Measurements from ENCODE around the gene ZNF584.
"Not testable (repeated sequence)": the region's sequence is repeated elsewhere in the genome, so short reads cannot be mapped to it uniquely, and the experiment has no call there.

The ZNF584 gene

DNA sequence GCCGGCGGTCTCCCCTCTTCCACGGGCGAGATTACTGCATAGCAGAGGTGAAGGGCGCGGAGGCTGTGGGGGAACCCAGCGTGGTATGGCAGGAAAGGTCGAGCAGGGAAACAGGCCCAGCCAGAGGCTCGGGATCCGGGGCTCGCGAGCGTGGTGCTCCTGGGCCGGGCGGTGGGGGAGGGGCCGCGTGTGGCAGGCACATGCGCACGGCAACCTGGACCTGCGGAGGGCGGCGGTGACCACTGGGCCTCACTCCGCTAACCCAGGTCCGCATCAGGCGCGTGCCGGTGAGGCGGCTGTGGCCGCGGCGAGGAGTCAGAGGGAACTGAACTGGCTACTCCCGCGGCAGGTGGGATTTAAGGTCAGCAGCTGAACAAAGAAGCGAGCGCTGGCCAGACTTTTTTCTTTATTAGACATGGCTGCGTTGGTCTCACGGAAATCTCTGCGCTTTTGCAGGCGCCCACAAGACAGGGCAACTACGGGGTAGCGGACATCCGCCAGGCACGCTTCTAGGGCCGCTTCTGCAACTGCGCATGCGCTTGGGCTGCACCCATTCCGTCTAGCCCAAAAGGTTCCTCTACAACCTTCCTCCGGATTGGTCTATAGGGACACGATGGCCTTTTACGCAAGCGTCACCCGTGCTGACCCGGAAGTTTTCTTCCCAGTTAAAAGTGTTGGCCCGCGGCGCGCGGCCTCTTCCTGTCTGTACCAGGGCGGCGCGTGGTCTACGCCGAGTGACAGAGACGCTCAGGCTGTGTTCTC lies 21.7 kb upstream of the ZNF584 start, which contains the start of gene RPS5:
Gene RPS5, plus strand, starts transcription at position 694 of the 762 bp plus-strand sequence. CDS start 869 bp downstream, outside the sequence.
- peak; percentile 99 for DNase-seq

DNA sequence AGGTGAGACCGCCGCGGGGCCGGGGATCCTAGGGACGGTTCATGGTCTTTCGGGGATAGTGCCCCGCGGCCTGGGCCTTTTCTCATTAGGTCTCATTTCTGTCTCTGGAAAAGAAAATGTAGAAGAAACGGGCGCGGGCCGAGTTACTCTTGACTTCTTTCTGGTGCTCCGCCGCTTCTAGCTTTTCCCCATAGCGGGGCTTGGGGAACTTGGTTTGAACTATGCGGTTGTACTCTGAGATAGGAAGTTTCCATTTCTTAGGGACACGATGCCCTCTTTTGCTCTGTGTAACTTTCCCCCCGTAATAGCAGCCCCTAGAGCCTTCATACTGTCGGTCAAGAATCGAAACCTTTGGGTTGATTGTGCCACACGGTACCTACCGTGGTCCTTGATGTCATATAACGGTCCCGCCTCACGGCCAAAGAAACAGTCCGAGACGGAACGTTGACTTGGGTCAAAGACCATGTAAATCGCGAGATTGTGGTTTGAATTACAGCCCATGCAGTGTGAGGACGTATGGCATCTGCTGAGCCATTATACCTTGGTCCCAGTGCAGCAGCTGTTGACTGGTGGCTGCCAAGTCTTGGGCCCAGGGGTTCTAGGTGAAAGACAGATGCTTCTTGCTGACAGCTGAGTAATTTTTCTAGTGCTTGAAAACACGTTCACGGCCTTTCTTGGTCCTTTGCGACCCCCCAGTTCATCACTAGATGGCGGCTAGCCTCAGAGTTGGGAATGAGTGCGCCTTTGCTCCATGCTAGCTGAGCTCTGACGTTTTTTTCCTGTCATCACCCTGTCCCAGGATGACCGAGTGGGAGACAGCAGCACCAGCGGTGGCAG lies 20.9 kb upstream of the ZNF584 start:
- DNase-seq: no peak

DNA sequence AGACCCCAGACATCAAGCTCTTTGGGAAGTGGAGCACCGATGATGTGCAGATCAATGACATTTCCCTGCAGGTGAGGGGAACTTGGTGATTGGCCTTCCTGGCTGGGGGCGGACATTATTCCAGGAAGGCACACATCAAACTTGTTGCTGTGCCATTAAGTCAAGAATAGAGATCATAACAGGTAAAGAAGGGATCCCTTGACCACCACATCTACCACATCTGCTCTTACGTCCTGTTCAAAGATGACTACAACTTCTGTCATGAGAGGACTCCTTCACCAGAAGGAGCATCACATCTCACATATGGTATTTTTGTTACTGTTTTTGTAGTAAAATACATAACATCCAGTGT lies 20.3 kb upstream of the ZNF584 start:
- no peak for DNase-seq

- no peak for DNase-seq
Observed at GRCh38 chr19:58392945-58393724, 15.3 kb upstream of the ZNF584 start.

GRCh38 chr19:58393725-58394033 lies 14.8 kb upstream of the ZNF584 start:
- DNase-seq: no peak

DNA sequence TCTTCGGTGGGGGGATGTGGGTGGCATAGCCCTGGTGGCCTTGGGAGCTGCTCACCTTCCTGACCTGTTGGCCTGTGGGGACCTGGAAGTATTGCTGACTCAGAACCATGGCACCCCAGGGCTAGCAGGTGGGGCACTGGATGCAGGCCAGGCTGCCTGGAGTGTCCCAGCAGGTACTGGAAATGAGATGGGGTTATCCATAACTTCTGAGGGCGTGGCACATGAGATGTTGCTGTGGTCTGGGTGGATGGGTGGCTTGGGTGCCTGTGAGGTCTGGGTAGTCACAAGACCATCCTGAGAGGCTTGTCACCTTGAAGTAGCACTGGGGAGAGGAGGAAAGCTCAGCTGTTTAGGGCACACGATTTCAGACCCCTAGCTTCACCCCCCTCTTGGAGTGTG lies 13.6 kb upstream of the ZNF584 start:
- DNase-seq: no peak

GRCh38 chr19:58395220-58395978 lies 13.1 kb upstream of the ZNF584 start, which contains the start of gene RNF225:
Gene RNF225, plus strand, starts transcription at chr19:58395656. Its CDS starts 434 bp downstream, at chr19:58396090.
- DNase-seq: no peak

GRCh38 chr19:58395979-58396627 lies 12.3 kb upstream of the ZNF584 start:
- DNase-seq: no peak

DNA sequence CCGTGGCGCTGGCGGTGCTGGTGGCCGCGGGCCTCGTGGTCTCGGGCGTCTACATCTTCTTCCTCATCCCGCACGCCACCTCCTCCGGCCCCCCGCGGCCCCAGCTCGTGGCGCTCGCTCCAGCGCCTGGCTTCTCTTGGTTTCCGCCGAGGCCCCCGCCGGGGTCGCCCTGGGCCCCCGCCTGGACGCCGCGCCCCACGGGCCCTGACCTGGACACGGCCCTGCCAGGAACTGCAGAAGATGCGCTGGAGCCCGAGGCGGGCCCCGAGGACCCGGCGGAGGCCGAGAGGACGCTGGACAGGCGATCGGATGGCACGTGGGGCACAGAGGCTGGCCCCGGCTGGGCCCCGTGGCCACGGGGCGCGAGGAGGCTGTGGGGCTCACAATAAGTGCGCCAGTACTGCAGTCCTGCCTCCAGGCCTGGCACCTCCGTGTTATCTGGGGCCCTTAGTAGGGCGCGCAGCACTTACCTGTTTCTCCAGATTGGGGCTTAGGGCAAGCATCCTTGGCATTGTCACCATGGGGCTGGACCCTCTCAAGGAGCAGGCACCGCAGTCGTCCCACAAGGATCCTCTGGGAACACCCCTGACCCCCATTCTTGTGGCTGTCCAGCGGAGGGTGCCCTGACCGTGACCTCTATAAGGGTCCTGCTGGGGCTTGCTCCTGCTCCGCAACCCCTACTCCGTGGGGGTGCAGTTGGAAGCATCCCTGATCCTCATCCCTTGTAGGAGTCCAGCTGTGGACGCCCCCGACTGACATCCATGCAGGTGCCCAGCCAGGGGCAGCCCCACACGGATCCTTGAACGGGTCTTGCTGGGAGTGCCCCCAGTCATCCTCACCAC lies 11.5 kb upstream of the ZNF584 start:
- no peak for DNase-seq

DNA sequence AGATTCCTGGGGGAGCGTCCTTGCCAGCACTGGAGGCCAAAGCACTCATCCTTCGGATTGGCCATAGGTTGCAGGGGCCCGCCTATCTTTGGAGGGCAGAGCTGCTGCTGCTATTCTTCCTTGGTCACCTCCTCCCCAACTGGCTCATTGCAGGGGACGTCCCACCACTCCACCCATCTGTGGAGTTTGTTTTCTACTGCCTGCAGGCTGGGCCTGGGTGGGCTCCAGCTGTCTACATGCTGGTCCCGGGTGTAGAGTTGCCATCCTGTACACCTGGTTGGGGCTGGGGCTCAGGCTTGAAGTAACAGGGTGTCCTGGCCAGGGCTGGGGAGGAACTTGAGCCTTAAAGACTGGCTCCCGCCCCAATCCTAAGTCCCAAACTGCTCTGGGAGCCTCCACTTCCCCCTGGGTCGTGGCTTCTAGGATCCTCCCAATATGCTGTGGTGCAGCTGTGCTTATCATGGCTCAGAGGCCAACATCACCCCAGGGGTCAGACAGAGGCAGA lies 10.9 kb upstream of the ZNF584 start:
- DNase-seq: no peak

DNA sequence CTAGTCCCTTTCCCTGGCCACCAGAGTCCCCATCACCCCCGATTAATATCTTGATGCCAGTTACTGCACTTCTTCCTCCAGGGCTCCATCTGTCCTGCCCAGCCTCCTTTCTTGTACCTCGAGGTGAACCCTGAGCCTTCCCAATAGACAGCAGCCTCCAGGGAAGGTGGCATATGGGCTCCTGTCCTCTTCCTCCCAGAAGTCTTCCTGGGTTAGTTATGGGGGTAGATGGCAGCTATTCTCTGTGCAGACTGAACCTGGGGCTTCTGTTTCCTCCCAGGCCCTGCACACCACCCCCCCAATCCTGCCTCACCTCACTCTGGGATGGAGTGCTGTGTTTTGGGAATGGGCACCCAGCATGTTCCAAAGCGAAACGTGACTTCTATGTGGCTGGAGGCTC lies 10.4 kb upstream of the ZNF584 start:
- DNase-seq: no peak

DNA sequence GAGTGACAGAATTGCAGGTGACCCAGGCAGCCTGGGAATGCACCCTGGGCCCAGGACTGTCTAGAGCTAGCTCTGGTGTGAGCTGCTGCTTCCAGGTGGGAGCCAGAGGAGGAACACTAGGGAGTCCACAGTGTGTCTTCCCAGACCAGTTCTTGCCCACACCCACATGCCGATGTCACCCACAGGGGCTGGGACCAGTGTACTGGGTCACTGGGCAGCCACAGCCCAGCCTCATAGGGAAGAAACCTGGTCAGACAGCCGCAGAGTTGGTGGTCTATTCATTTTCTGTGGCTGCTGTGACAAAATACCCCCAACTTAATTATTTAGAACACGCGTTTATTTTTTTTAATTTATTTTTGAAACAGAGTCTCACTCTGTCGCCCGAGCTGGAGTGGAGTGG lies 9.9 kb upstream of the ZNF584 start:
- DNase-seq: no peak

DNA sequence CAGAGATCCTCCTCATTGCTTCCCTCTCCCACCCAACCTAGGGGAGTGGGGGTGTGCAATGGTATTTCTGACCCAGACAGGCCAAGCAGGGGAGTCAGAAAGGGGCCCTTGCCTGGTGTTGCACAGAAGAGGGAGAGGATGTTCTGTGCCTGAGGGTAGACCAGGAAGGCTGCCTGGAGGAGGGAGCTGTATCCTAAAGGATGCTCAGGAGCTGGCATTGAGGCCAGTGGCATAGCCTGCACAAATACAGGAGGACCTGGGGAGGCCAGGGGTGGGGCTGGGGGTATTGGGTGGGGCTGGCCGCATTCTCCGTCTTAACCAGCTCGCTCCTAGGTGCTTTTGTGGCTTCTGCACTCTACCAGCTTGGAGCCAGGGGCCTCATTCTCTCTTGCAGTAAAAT lies 8.5 kb upstream of the ZNF584 start:
- DNase-seq: no peak

DNA sequence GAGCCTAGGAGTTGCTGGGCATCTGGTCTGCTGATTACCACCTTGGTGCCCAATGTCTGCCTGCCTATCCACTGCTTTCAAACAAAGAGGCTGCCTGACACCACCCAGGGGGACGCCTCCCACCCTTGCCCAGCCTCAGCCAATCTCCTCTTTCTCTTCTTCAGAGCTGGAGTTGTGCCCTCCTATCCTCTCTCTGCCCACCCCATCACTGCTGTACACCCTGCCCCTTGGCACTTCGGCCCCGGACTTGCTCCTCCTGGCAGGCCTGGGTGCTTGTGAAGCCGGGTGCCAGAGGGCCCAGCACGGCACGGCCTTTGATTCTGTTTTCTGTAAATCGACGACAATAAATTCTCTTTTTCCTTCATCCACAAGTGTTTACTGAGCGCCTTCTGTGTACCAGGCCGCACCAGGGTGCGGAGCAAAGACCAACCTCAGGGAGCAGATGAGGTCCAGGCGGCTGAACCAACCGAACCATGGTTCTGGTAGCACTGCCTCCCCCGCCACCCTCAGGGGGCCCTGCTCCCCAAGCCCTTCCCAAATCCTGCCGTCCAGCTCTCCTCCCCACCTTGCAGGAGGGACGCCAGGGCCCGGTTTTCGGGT lies 8.0 kb upstream of the ZNF584 start:
- no peak for DNase-seq

DNA sequence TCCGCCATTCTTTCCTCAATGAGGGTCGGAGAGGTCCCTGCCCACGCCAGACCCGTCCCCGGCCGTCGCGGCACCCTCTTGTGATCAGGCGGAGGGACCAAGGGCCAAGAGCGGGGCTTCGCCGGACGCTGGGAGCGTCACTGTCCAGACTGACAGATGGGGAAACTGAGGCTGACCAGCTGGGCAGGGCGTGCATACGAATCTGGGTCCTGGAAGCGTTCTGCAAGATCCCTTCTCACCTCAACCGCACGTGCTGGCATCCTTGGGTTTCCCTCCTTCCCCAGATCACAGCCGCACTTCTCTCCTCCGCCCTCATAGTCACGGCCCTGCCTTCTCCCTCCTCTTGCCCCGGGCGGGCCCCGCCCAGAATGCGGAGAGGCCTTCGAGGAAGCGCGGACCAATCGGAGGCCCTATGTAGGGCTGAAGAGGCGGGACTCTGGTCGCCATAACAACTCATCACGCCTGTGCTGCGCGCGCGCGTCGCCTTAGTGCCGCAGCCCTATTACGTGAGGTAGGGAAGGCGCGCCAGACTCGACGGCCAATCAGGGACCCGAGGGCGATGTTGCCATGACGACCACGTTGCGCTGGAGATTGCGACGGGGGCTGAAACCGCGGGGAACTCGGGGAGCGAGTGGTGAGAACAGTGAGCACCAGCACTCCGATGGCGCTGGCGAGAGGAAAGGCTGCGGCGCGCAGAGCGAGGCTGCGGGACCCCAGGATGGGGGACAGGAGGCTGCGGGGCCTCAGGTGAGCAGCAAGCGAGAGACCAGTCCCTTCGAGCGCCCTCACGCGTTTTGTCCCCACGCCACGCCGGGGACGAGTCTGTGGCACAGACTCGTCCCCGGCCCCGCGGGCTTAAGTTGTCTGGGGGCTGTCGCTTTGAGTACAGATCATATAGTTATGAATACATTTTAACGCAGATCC lies 7.3 kb upstream of the ZNF584 start:
- DNase-seq: peak; percentile 99

DNA sequence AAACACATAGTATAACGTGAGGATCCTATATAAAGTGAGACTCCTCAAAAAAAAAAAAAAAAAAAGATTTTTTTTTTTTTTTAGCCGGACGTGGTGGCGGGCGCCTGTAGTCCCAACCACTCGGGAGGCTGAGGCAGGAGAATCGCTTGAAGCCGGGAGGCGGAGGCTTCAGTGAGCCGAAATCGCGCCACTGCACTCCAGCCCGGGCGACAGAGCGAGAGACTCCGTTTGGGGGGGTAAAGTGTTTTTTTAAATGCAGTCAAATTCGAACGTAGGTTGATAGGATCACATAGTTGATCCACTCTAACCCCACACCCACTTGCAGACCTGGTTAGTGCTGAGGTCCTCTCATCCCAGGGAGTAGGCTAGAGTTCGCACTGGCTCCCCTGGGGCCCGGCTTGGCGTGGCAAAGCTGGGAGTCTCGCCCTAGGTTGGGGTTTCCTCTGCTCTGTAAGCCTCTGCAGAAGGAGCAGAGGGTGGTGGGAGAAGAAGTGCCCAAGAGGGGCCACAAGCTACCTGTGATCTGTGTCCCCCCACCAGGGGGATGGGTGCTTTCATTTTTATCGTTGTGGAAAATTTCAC lies 6.5 kb upstream of the ZNF584 start:
- DNase-seq: no peak

DNA sequence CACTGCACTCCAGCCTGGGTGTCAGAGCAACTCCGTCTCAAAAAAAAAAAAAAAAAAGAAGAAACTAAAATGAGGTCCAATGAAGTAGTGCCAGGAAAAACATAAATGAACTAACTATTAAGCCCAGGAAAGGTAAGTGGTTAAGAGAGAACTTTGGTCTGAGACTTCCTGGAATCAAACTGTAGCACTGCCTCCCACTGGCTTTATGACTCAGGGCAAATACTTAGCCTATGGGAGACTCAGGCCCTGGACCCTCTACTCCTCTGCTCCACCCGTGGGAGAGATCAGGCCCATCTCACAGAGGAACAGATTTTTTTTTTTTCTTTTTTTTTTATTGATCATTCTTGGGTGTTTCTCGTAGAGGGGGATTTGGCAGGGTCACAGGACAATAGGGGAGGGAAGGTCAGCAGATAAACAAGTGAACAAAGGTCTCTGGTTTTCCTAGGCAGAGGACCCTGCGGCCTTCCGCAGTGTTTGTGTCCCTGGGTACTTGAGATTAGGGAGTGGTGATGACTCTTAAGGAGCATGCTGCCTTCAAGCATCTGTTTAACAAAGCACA lies 4.5 kb upstream of the ZNF584 start:
- not testable (repeated sequence) for DNase-seq

- no peak for DNase-seq
Observed at GRCh38 chr19:58406818-58407657, 1.4 kb upstream of the ZNF584 start.

Data from suppressor macrophage treated with lipopolysaccharide for 4 hours (primary cell).